ENCODE measurements around the gene TRMT10A. TPM values are rescaled to one million over a fixed set of nuclear protein-coding genes. Genes with fewer than 3 reads are reported as not detected.

Gene TRMT10A
- total and polyA plus RNA-seq, 9 donors: 2.5 to 5.3 (median 3.1) TPM

- no peak for DNase-seq
- no peak for TF ChIP-seq EP300 (IDR thresholded peaks at IDR 0.05)
- TF ChIP-seq POLR2A (IDR thresholded peaks at IDR 0.05): no peak
- TF ChIP-seq CTCF (IDR thresholded peaks at IDR 0.05): no peak
- Histone ChIP-seq H3K9me3 (no peaks in the 10 kb centered on the region), H3K4me1 (ENCODE audit: insufficient read depth) (no peaks in the 10 kb centered on the region), H3K27ac (no peak overlapping the region), H3K4me3 (no peak overlapping the region), H3K36me3 (no peaks in the 10 kb centered on the region), H3K27me3 (no peaks in the 10 kb centered on the region)
- intact Hi-C loops (cut with DNase I): no loop called here
- 96 to 100% (median 98%) methylated on average over 1 of the region's 1 CpG for WGBS, 3 donors
These were observed 21.7 kb upstream of the TRMT10A start for GRCh38 chr4:99585516-99585915.

GRCh38 chr4:99578714-99579113 is 14.9 kb upstream of the TRMT10A start:
- TF ChIP-seq POLR2A (IDR thresholded peaks at IDR 0.05) (no peak), EP300 (IDR thresholded peaks at IDR 0.05) (no peak), CTCF (IDR thresholded peaks at IDR 0.05) (no peak)
- Histone ChIP-seq H3K27me3 (no peaks in the 10 kb centered on the region), H3K36me3 (no peaks in the 10 kb centered on the region), H3K4me1 (ENCODE audit: insufficient read depth) (peaks cover 1% of the 10 kb centered on the region), H3K9me3 (no peaks in the 10 kb centered on the region), H3K4me3 (no peak overlapping the region), H3K27ac (no peak overlapping the region)
- intact Hi-C loops (cut with DNase I): no loop called here
- no peak for DNase-seq
- 90 to 98% (median 95%) methylated on average over 2 of the region's 2 CpGs for WGBS, 3 donors

GRCh38 chr4:99574530-99575324 is 10.9 kb upstream of the TRMT10A start, which contains the start of gene MTTP:
MTTP (plus strand) TSS chr4:99574824; CDS start chr4:99574910, 86 bp downstream.
- TF ChIP-seq EP300 (IDR thresholded peaks at IDR 0.05) (no peak), CTCF (IDR thresholded peaks at IDR 0.05) (no peak), POLR2A (IDR thresholded peaks at IDR 0.05) (no peak)
- 32 to 63% (median 36%) methylated on average over 3 of the region's 3 CpGs for WGBS, 3 donors
- no peak within 1 kb of the TSS for H3K4me3 ChIP-seq
- intact Hi-C loops (cut with DNase I): no loop called here
- H3K27ac ChIP-seq: peak within 1 kb of the TSS in 1 of 2 donors; percentile 15
- H3K9me3 ChIP-seq: no peaks in the 10 kb centered on the region
- no peaks in the 10 kb centered on the region for H3K27me3 ChIP-seq
- H3K4me1 ChIP-seq (ENCODE audit: insufficient read depth): peaks cover 1% of the 10 kb centered on the region
- H3K36me3 ChIP-seq: no peaks in the 10 kb centered on the region
- DNase-seq: no peak

GRCh38 chr4:99573735-99574368 is 10.0 kb upstream of the TRMT10A start:
- no peaks in the 10 kb centered on the region for H3K36me3 ChIP-seq
- TF ChIP-seq POLR2A (IDR thresholded peaks at IDR 0.05) (no peak), EP300 (IDR thresholded peaks at IDR 0.05) (no peak), CTCF (IDR thresholded peaks at IDR 0.05) (no peak)
- H3K27ac ChIP-seq: peak overlapping the region in 1 of 2 donors; percentile 15
- DNase-seq: no peak
- H3K27me3 ChIP-seq: no peaks in the 10 kb centered on the region
- no peak overlapping the region for H3K4me3 ChIP-seq
- WGBS, 3 donors: 92 to 100% (median 95%) methylated on average over 1 of the region's 1 CpG
- H3K9me3 ChIP-seq: no peaks in the 10 kb centered on the region
- intact Hi-C loops (cut with DNase I): no loop called here
- H3K4me1 ChIP-seq (ENCODE audit: insufficient read depth): peaks cover 1% of the 10 kb centered on the region
